Sigmoid colon (tissue), 7 donors: ENCODE data around the gene TSPAN11. TPM values are rescaled to one million over a fixed set of nuclear protein-coding genes. Genes with fewer than 3 reads are reported as not detected.

Experiments
- DNase-seq: peaks from one replicate; pipeline ENCODE4 v3.0.0-alpha.2; 2019
- H3K27ac ChIP-seq, 4 donors: fragments of 200-600 bp; sonication (generic); one replicate each; pipeline ENCODE4 v1.5.1; 2016 to 2019; ENCODE audit warnings: mild to moderate bottlenecking in 1 of 4
- H3K27me3 ChIP-seq, 3 donors: fragments of 200-600 bp; sonication (generic); one replicate each; pipeline ENCODE4 v1.5.1; 2019; ENCODE audit warnings: mild to moderate bottlenecking in 1 of 3
- H3K36me3 ChIP-seq, 4 donors: fragments of 200-600 bp; sonication (generic); one replicate each; pipeline ENCODE4 v1.5.1; 2016 to 2019
- H3K4me1 ChIP-seq, 4 donors: fragments of 200-600 bp; sonication (generic); one replicate each; pipeline ENCODE4 v1.5.1; 2017 to 2019
- H3K4me3 ChIP-seq, 4 donors: fragments of 200-600 bp; sonication (generic); one replicate each; pipeline ENCODE4 v1.5.1; 2017 to 2019; ENCODE audit warnings: mild to moderate bottlenecking in 2 of 4, moderate library complexity in 1 of 4
- H3K9me3 ChIP-seq, 4 donors: fragments of 200-600 bp in 3 of 4; sonication (generic) in 3 of 4; one replicate each; pipeline versions ENCODE4 v1.5.1 to v1.6.1; 2013 to 2019
- CTCF ChIP-seq, 4 experiments: fragments of 450-650 bp in 3 of 4; fragments of 200-600 bp in 1 of 4; IDR thresholded peaks; one replicate each; pipeline ENCODE4 v1.5.1; 2016 to 2019; ENCODE audit warnings: antibody characterized with exemption in 4 of 4, mild to moderate bottlenecking in 3 of 4, moderate library complexity in 2 of 4
- EP300 ChIP-seq, 4 donors: sonication (generic); formaldehyde crosslinking; IDR thresholded peaks; one replicate each; pipeline ENCODE4 v1.6.1; 2017; ENCODE audit warnings: antibody characterized with exemption in 4 of 4
- POLR2A ChIP-seq, 2 donors: fragments of 450-650 bp; IDR thresholded peaks; one replicate each; pipeline ENCODE4 v1.6.1; 2016; ENCODE audit warnings: antibody characterized with exemption in 2 of 2, mild to moderate bottlenecking in 2 of 2, moderate library complexity in 2 of 2
- POLR2AphosphoS5 ChIP-seq, 4 donors: sonication (generic); formaldehyde crosslinking; IDR thresholded peaks; one replicate each; pipeline ENCODE4 v1.6.1; 2017; ENCODE audit warnings: antibody characterized with exemption in 4 of 4
- WGBS, 2 donors: extraction: QIAGEN DNeasy Blood & Tissue Kit; methylation state at CpG; one replicate each; pipeline ENCODE4 v1.1.7; 2013; 5-methylcytosine and 5-hydroxymethylcytosine counted together
- intact Hi-C: fragments of 100-400 bp; cut with DNase I; formaldehyde crosslinking; loops from one replicate; pipeline ENCODE4 v1.15.1; 2023
- polyA plus RNA-seq, 3 donors: library from polyadenylated mRNA; stranded (reverse); fragments of 200-250 nt; gene quantifications; one replicate each; pipeline ENCODE4 v1.2.3, GENCODE V29; 2013
- total RNA-seq, 4 donors: library from RNA; depleted of rRNA; stranded (reverse); fragments of >200 nt; gene quantifications; one replicate each; pipeline ENCODE4 v1.1.0, GENCODE V29; 2016
- donor health status: healthy with polysubstance abuse.
- donor health status: Bipolar disorder and iron deficiency.
- donor health status: healthy.

TSPAN11 gene
- total and polyA plus RNA-seq, 7 donors = 0.23 to 18.9 (median 7.8) TPM

GRCh38 chr12:31005256-31005943 lies 78.9 kb downstream of the TSPAN11 start:
- Histone ChIP-seq H3K4me3 (no peak overlapping the region), H3K27me3 (no peaks in the 10 kb centered on the region), H3K9me3 (no peaks in the 10 kb centered on the region), H3K36me3 (no peaks in the 10 kb centered on the region), H3K27ac (no peak overlapping the region), H3K4me1 (no peaks in the 10 kb centered on the region)
- intact Hi-C loops = no loop called here
- TF ChIP-seq EP300 (IDR thresholded peaks at IDR 0.05) (no peak), CTCF (IDR thresholded peaks at IDR 0.05) (no peak), POLR2A (IDR thresholded peaks at IDR 0.05) (no peak), POLR2AphosphoS5 (IDR thresholded peaks at IDR 0.05) (no peak)
- 93 to 95% methylated on average over 15 of the region's 15 CpGs for WGBS, 2 donors
- DNase-seq = peak; percentile 55

- Histone ChIP-seq H3K4me3 (no peak overlapping the region), H3K36me3 (no peaks in the 10 kb centered on the region), H3K9me3 (no peaks in the 10 kb centered on the region), H3K27ac (no peak overlapping the region), H3K4me1 (no peaks in the 10 kb centered on the region), H3K27me3 (no peaks in the 10 kb centered on the region)
- WGBS, 2 donors = 82 to 85% methylated on average over 4 of the region's 4 CpGs
- intact Hi-C loops = no loop called here
- TF ChIP-seq POLR2AphosphoS5 (IDR thresholded peaks at IDR 0.05) (no peak), CTCF (IDR thresholded peaks at IDR 0.05) (no peak), POLR2A (IDR thresholded peaks at IDR 0.05) (no peak), EP300 (IDR thresholded peaks at IDR 0.05) (no peak)
- DNase-seq = peak; percentile 38
Observed at GRCh38 chr12:31005944-31006361, 79.4 kb downstream of the TSPAN11 start.

DNA sequence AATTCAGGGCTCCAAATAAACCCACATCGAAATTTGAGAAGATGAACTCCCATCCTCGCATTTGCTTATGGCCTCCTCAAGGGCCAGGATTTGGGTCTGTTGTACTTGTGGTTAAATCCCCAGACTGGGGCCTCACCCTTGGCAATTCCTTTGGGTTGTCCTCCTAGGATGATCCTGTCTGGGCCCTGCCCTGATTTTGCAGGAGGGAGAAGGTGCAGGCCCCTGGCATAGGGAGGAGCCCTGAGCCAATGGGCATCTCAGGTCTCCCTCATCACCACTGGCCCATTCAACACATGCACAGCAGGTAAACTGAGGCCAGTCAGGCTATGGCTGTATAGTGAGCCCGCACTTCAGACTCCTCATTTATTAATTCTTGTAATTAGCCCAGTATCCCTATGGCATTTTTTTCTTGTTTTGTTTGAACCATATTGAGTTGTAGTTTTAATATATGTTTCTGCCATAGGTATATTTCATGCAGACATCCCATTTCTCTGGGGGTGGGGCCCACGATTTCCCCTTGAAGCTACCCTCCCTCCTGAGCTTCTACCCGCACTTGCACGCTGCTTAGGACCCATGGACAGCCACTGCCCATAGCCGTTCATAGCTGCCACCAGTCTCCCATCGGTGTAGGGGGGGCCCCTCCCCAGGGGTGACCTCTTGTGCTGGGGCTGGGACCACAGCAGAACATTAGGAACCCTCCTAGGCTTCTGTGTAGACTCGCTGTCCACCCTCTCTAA lies 80.0 kb downstream of the TSPAN11 start:
- Histone ChIP-seq H3K4me3 (no peak overlapping the region), H3K27me3 (no peaks in the 10 kb centered on the region), H3K36me3 (no peaks in the 10 kb centered on the region), H3K27ac (no peak overlapping the region), H3K9me3 (no peaks in the 10 kb centered on the region), H3K4me1 (no peaks in the 10 kb centered on the region)
- intact Hi-C loops = no loop called here
- 90% methylated on average over 9 of the region's 9 CpGs for WGBS, 2 donors
- peak; percentile 48 for DNase-seq
- TF ChIP-seq POLR2AphosphoS5 (IDR thresholded peaks at IDR 0.05) (no peak), POLR2A (IDR thresholded peaks at IDR 0.05) (no peak), CTCF (IDR thresholded peaks at IDR 0.05) (no peak), EP300 (IDR thresholded peaks at IDR 0.05) (no peak)

DNA sequence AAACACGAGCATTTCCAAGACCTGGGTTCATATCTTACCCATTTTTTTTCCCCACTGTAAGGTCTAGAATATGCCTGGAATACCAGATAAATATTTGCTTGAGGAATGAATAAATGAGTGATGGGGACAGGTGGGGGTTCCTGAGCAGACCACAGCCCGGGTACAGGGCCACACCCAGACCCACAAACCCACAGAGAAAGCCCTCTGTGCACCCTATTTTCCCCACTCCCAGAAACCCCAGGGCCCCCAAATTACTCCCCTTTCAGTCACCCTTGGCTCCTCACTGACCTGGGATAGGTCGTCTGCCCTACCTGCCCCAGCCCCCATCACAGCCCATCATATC lies 80.6 kb downstream of the TSPAN11 start:
- no peaks in the 10 kb centered on the region for H3K9me3 ChIP-seq
- TF ChIP-seq POLR2A (IDR thresholded peaks at IDR 0.05) (no peak), CTCF (IDR thresholded peaks at IDR 0.05) (no peak), POLR2AphosphoS5 (IDR thresholded peaks at IDR 0.05) (no peak), EP300 (IDR thresholded peaks at IDR 0.05) (no peak)
- no peaks in the 10 kb centered on the region for H3K36me3 ChIP-seq
- intact Hi-C loops = no loop called here
- H3K4me1 ChIP-seq = no peaks in the 10 kb centered on the region
- 82 to 88% methylated on average over 3 of the region's 3 CpGs for WGBS, 2 donors
- no peak overlapping the region for H3K4me3 ChIP-seq
- H3K27ac ChIP-seq = no peak overlapping the region
- DNase-seq = no peak
- H3K27me3 ChIP-seq = no peaks in the 10 kb centered on the region
